ENCODE data around the gene RPS6KA5.

GRCh38 chr14:90979515-90979914, 80.9 kb downstream of the RPS6KA5 start:
- no peak for TF ChIP-seq CTCF (IDR thresholded peaks at IDR 0.05; ENCODE audit: insufficient read depth, low read depth, low read length)
- no peak for TF ChIP-seq EZH2 (IDR thresholded peaks at IDR 0.05; ENCODE audit: insufficient read depth, low read length)

All from astrocyte (in vitro differentiated cells and primary cell).